GM12875 (cell line): ENCODE data around the gene OR2S2.
"Not testable (repeated sequence)": the region's sequence is repeated elsewhere in the genome, so short reads cannot be mapped to it uniquely, and the experiment has no call there.

Source experiments
- H3K4me3 ChIP-seq: one replicate; pipeline ENCODE4 v1.5.1; 2011; ENCODE audit warnings: low read depth, low read length, control low read depth
- TF ChIP-seq, protein P1 (sequence below): IDR thresholded peaks from 2 replicates; pipeline ENCODE4 v1.5.1; 2011; ENCODE audit warnings: low read depth, mild to moderate bottlenecking, control low read depth, inconsistent platforms, low read length, moderate library complexity, borderline replicate concordance; ENCODE audit not compliant: insufficient read depth

The OR2S2 gene

DNA sequence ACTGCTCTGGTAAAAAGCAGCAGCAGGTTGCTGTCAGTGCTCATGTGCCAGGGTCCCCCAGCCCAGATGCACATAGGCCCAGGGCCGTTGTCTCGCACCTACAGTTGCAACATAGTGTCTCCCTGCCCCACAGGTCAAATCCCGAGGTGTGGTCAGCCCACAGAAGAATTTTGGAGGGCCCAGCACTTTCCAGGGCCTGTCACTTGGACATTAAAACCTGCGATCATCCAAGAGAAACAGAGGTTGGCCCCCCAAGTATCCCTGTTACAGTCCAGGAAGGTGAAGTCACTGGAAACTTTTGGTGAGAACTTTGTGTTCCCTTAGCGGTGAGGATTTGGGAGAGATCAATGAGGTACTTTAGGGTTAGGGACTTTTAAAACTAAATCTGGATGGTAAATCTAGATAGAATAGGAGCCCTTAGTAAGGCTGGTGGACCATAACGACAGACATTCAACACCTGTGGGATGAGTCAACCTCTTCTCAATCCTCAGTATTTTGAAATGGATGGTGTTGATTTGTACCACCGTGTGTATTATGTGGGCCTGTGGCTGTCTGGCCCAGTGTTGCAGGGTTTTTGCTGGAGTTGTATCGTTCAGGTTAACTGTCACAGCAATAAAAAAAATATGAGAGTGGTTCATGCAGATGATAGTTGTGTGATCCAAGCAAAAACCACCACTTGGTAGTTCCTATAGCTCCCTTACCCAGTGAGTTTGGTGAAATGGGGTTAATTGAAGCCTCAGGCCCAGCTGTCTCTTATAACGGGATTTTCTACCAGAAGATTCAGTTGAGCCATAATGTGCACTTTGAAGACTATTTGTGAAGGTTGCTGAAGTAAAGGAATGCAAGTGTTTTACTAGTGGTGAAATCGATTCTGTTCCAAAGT, 19.2 kb downstream of the OR2S2 start:
- TF ChIP-seq, protein P1, sequence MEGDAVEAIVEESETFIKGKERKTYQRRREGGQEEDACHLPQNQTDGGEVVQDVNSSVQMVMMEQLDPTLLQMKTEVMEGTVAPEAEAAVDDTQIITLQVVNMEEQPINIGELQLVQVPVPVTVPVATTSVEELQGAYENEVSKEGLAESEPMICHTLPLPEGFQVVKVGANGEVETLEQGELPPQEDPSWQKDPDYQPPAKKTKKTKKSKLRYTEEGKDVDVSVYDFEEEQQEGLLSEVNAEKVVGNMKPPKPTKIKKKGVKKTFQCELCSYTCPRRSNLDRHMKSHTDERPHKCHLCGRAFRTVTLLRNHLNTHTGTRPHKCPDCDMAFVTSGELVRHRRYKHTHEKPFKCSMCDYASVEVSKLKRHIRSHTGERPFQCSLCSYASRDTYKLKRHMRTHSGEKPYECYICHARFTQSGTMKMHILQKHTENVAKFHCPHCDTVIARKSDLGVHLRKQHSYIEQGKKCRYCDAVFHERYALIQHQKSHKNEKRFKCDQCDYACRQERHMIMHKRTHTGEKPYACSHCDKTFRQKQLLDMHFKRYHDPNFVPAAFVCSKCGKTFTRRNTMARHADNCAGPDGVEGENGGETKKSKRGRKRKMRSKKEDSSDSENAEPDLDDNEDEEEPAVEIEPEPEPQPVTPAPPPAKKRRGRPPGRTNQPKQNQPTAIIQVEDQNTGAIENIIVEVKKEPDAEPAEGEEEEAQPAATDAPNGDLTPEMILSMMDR, result no peak
- no peak overlapping the region for H3K4me3 ChIP-seq

DNA sequence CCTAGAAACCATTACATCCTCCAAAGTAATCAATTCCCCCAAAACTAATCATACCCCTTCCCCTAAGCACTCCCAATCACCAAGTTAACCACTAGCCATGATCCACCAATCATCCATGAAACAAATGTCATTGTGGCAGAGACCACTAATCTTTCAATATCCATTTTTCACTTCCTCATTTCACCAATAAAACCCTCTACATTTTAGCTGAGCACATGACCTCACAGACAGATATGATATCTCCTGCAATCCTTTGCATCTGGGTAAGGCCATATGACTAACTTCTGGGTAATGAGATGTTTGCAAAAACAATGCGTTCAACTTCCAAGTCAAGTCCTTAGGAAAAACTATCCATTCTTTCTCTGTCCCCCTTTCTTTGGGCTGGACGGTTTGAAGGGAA, 20.7 kb downstream of the OR2S2 start:
- TF ChIP-seq, protein P1, result no peak
- no peak overlapping the region for H3K4me3 ChIP-seq

DNA sequence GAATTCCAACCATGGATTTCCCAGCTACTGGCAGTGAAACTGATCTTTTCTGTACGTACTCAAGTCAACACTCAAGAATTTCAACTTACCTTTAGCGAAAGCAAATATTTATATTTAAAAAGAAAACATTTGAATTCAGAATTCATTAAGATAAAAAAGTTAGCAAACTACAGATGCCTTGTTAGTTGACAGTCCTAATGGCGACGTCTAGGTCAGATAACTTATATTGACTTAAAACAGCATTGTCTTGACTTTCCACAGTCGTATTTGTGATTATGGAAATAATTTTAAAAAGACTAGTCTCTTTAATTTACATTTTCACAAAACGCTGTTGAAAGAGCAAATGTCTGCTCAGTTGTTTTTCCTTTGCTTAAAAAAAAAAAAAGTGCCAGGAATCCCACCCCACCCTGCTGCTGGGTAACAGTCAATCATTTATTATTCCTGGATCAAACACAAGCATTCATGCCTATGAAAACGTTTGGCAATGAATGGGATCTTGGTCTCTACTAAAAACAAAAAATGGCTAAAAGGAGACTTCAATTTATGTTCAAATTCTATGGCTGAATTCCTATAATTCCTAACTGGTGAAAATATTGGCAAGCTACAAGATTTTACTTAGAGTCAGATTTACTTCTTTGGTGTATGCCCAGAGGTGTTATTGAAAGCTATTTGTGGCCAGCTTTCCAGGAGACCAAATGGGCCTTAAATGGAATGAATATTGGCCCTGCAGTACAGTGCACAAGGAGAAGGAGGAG, 22.0 kb downstream of the OR2S2 start:
- TF ChIP-seq, protein P1, result no peak
- H3K4me3 ChIP-seq, result no peak overlapping the region

DNA sequence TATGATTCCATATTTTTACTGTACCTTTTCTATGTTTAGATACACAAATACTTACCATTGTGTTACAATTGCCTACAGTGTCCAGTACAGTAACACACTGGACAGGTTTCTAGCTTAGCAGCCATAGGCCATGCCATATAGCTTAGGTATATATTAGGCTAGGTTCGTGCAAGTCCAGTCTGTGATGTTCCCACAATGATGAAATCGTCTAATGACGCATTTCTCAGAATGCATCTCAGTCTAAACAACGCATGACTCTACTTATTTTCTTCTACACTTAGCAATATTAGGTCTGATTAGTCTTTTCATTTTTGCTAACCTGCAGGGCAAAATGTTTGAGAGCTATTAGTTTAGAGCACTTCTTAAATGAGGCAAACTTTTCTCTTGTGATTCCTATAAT, 22.7 kb downstream of the OR2S2 start:
- H3K4me3 ChIP-seq, result no peak overlapping the region
- TF ChIP-seq, protein P1, result no peak

DNA sequence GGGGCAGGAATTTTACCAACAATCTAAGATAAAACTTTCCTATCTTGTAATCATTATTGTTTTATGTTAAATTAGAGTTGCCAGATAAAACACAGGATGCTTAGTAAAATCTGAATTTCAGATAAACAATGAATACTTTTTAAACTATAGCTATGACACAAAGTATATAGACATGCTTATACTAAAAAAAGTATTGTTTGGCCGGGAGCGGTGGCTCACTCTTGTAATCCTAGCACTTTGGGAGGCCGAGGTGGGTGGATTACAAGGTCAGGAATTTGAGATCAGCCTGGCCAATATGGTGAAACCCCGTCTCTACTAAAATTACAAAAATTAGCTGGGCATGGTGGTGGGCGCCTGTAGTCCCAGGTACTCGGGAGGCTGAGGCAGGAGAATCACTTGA, 23.9 kb downstream of the OR2S2 start:
- not testable (repeated sequence) for H3K4me3 ChIP-seq

DNA sequence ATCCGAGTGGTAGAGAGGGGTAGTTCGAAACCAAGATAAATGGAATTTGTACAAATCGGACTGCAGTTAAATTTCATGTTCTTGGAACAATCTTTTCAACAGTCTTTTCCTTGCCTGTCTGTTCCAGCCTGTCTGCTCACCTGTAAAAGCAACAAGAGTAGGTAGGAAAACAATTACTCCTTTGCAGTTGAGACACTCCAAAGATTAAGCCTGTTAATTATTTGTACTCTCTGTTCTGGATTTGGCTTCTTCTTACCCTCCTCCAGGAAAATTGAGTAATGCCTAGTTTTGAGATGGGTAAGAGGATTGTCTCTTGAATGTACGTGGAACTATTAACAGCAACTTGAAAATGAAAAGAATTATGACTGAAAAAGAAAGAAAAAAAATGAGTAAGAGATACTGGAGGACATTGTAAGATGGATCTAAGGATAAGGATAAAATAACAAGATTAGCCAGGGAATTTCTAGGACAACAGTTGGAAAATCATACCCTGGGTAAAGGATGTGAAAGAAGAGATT, 24.3 kb downstream of the OR2S2 start:
- TF ChIP-seq, protein P1, result no peak
- H3K4me3 ChIP-seq, result no peak overlapping the region

DNA sequence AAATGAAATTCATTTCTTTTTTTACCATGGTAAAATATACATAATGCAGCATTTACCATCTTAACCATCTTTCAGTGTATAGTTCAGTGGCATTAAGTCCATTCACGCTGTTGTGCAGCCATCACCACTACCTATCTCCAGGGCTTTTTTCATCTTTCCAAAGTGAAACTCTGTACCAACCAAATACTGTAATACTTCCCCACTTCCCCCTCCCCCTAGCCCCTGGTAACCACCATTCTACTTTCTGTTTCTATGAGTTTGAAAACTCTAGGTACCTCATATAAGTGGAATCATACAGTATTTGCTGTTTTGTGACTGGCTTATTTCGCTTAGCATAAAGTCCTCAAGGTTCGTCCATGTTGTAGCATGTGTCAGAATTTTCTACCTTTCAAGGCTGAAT, 25.2 kb downstream of the OR2S2 start:
- no peak overlapping the region for H3K4me3 ChIP-seq

More for the DNA sequence above, 25.2 kb downstream of the OR2S2 start:
- TF ChIP-seq, protein P1, result no peak
